Measurements from ENCODE around the gene TLE1.

GRCh38 chr9:81589392-81589791 is 100.0 kb downstream of the TLE1 start:
- TF ChIP-seq POLR2A (IDR thresholded peaks at IDR 0.05; ENCODE audit: low read length) (no peak), GATA1 (IDR thresholded peaks at IDR 0.05; ENCODE audit: low read depth, low read length) (no peak)

Measured in erythroblast (primary cell).